ENCODE data around the gene FHAD1.

- no peak for TF ChIP-seq CTCF (IDR thresholded peaks at IDR 0.05)
- no peak for TF ChIP-seq POLR2AphosphoS5 (IDR thresholded peaks at IDR 0.05)
Measured at GRCh38 chr1:15224974-15225373, 22.0 kb upstream of the FHAD1 start.

All from upper lobe of left lung (tissue), 4 donors.